ENCODE data around the gene SPANXN4.

DNA sequence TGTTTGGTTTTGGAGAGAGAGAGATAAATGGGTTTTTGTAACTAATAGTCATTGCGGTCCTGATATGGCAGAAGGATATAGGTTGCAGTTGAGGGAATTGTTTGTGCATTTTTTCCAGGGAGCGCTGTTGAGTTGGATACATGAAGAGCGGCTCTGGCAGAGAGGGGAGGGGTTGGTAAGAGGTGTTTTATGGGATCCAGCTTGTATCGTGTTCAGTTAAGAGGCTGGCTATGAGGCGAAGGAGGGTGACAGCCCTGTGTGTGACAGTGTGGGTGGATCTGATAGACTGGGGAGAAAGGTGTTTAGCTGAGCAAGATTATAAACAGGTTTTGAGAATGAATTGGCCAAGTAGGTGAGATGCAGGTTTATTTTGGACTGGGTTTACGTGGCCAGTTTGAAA, 1.5 kb downstream of the SPANXN4 start:
- TF ChIP-seq, protein P1, sequence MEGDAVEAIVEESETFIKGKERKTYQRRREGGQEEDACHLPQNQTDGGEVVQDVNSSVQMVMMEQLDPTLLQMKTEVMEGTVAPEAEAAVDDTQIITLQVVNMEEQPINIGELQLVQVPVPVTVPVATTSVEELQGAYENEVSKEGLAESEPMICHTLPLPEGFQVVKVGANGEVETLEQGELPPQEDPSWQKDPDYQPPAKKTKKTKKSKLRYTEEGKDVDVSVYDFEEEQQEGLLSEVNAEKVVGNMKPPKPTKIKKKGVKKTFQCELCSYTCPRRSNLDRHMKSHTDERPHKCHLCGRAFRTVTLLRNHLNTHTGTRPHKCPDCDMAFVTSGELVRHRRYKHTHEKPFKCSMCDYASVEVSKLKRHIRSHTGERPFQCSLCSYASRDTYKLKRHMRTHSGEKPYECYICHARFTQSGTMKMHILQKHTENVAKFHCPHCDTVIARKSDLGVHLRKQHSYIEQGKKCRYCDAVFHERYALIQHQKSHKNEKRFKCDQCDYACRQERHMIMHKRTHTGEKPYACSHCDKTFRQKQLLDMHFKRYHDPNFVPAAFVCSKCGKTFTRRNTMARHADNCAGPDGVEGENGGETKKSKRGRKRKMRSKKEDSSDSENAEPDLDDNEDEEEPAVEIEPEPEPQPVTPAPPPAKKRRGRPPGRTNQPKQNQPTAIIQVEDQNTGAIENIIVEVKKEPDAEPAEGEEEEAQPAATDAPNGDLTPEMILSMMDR (IDR thresholded peaks at IDR 0.05; ENCODE audit: low read depth, low read length) = no peak
- TF ChIP-seq, protein P2, sequence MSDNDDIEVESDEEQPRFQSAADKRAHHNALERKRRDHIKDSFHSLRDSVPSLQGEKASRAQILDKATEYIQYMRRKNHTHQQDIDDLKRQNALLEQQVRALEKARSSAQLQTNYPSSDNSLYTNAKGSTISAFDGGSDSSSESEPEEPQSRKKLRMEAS (IDR thresholded peaks at IDR 0.05; ENCODE audit: low read depth, low read length) = no peak
- TF ChIP-seq POLR2A (IDR thresholded peaks at IDR 0.05; ENCODE audit: extremely low read depth, insufficient read length) = no peak

Data from NB4 (cell line).